NCI-H128 (cell line): ENCODE data around the gene MORC2.

Experiments used
- DNase-seq: peaks from one replicate; lab custom pipeline; 2025; ENCODE audit not compliant: unreplicated experiment; lab: John Stamatoyannopoulos, UW

MORC2 gene

DNA sequence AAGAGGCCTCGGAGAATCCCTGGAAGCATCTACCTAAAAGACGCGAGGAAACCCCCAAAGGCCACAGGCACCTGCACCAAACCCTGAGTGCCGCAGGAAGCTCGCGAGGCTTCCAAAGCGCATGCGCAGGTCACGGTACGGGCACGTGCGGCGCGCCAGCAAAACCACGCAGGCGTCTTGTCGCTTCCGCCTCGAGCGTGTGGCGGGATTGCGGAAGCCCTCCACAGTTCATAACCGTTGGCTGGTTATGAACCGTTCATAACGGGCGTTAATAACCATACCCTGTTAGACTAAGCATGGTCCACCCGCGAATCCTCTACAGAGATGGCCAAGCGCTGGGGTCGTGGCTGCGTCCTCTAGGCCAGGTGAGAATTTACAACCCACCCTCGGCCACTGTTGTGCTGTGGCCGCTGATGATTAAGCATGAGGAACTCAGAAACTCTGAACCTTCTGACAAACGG, 46.4 kb downstream of the MORC2 start:
- no peak for DNase-seq

DNA sequence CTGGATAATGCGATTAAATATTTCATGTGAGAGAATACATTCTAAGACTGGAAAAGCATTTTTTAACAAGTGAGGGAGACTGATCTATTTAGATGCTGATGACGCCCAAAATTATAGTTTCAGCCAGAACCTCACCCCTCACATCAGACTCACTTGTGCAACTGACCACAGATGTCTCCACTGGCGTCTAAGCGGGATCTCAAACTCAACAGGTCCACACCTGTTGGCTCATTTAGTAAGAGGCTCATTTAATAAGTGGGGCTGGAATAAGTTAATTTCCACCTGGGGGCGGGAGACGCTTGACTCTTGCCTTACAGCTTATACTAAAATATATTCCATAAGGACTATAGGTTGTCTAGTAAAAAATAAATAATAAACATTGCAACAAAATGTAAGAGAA, 47.5 kb downstream of the MORC2 start:
- no peak for DNase-seq

GRCh38 chr22:30920407-30920806, 48.2 kb downstream of the MORC2 start:
- DNase-seq: peak; percentile 8

DNA sequence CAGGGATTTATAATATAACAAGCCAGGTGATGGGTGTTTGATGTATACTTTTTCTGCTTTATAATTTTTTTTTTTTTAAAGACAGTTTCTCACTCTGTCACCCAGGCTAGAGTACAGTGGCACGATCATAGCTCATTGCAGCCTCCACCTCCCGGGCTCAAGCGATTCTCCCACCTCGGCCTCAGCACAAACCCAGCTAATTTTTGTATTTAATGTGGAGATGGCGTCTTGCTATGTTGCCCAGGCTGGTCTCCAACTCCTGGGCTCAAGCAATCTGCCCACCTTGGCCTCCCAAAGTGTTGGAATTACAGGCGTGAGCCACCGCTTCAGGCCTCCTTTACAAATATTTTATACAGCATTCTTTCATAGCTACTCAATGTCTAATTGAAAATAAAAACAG, 48.6 kb downstream of the MORC2 start:
- no peak for DNase-seq

DNA sequence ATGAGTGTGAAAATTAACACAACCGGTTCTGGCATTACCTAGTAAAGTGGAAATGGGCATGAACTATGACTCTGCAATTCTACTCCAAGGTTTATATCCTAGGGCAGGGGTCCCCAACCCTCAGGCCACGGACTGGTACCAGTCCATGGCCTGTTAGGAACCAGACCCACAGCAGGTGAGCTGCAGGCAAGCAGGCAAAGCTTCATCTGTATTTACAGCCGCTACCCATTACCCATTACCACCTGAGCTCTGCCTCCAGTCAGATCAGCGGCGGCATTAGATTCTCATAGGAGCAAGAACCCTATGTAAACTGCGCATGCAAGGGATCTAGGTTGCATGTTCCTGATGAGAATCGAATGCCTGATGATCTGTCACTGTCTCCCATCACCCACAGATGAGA, 49.8 kb downstream of the MORC2 start:
- DNase-seq: no peak

DNA sequence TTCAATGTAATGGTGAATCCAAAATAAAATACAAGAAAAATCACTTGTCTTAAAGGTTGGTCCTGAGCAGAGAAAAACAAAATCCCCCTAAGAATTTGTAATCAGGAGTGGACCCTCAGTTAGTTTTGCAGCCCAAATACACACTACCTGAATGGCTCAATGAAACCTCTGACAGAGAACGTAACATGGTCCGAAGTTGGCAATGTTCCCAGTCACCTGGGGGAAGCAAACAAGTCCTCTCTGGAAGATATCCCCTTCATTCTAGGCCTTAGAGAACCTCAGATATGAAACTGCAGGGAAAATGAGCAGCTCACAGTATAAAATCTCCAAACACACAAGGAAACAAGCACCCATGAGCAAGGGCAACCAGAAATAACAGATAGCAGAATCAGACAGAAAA, 58.2 kb downstream of the MORC2 start:
- DNase-seq: no peak

- DNase-seq: no peak
These were observed 59.3 kb downstream of the MORC2 start for GRCh38 chr22:30909306-30909705.

DNA sequence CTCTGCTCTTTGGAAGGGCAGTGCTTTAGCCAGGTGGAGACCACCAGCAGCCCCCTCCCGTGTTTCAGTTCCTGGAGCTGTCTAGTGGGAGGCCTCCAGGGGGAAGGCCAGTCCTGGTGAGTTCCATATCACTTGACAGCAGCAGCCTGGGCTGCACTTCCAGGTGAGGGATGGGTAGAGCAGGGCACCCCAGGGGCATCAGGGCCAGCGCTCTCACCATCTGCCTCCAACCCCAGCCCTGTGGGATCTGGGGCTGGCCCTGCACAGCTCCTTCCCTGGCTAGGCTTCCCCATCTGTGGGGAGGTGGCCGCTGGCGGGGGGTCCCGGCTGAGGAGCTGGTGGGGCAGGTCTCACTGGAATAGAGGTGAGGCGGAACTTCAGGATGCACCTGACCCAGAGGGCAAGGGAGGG, 60.5 kb downstream of the MORC2 start:
- DNase-seq: no peak

DNA sequence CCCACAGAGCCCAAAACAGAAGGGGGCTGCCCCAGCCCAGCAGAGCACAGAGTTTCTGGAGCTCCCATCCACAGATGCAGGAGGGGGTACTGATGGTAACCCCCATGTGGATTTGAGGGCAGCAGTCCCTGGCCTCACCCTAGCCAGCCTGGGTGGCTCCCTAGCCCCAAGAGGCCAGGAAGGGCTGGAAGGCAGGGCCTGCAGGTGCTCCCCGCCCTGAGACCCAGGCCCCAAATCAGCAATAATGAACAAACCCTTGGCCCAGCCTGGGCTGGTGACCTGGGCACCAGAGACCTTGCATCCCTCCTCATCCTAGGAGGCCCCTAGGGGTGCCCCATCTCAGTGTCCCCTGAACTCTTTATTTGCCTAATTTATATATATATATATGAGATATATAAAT, 61.6 kb downstream of the MORC2 start:
- DNase-seq: no peak

DNA sequence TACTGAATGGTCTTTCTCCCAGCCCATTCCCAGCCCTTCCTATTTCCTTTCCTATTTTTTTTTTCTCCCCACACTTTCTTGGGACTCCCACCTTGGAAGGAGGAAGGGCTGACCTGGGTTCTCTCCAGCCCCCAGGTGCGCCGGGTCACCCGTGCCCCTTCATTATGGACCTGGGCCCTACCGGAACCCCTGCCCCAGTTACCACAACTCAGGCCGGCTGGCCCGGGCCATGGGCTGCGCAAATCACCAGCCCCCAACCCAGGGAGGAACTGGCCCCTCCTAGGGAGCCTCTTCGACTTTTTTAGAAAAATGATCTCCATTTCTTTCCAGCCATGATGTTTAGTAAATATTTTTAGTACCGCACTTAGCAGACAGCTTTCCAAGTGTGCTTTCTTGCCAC, 62.2 kb downstream of the MORC2 start:
- no peak for DNase-seq

DNA sequence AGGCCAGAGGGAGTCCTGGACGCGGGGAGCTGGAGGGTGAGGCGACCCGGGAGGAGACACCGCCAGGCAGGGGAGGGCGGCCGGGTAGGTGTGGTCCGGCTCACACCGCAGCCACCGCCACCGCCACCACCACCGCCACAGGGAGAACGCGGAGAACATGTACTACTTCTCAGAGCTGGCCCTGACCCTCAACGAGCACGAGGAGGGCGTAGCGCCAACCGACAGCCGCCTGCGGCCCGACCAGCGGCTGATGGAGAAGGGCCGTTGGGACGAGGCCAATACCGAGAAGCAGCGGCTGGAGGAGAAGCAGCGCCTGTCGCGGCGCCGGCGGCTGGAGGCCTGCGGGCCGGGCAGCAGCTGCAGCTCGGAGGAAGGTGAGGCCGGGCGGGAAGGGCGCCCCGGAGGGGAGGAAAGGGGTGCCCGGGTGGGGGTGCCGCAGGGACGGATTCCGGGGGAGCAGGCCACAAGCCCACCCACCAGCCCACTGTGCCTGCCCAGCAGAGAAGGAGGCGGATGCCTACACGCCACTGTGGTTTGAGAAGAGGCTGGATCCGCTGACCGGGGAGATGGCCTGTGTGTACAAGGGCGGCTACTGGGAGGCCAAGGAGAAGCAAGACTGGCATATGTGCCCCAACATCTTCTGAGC, 62.8 kb downstream of the MORC2 start:
- no peak for DNase-seq

DNA sequence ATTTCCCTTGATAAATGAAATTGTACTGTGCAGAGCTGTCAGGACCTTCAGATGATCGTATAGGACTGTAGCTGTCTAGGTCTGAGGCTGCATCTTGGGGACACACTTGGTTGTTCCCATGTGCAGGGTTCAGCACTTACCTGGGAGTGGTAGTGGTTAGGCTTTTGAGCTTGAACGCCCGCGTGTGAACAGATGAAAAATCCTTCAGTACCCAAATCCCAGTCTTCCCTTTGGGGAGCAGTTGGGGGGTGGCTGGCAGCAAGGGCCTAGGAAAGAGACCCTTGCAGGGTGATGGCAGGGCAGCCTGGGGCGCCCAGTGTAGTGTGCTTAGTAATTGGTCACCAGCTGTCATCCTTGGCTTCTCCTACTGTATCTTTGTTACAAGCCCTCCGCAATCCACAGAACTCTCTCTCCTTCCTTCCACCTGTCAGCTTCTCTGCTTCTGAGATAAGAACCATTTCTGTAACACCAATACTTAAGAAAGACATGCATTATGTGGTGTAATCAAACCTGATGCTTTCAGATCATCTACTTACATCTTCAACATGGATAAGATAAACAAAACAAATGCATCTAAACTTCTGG, 64.6 kb downstream of the MORC2 start:
- no peak for DNase-seq

GRCh38 chr22:30902496-30903357, 65.8 kb downstream of the MORC2 start:
- no peak for DNase-seq

GRCh38 chr22:30894371-30894740, 74.2 kb downstream of the MORC2 start:
- no peak for DNase-seq

- no peak for DNase-seq
These were observed 74.9 kb downstream of the MORC2 start for GRCh38 chr22:30893434-30894370.

DNA sequence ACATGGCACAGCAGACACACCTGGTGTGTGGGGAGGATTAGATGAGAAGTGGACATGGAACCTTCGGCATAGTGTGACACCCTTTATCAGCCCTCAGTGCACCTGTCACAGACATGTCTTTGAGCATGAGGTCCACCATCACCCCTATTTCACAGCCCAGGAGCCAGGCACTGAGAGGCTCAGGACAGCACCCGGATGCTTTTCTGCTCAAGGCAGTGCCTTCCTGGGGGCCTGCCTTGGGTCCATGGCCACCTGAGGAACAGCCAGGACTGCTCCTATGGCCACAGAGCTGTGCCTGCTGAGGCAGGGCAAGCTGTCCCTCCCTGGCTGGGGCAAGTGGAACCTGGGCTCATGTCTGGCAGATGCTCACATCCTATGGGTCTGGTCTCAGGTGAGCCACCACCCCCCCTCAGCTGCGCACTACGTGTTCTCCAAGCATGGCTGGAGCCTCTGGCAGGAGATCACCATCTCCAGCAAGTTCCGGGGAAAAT, 75.8 kb downstream of the MORC2 start:
- no peak for DNase-seq

GRCh38 chr22:30892286-30892685, 76.3 kb downstream of the MORC2 start:
- DNase-seq: no peak

- DNase-seq: no peak
These were observed 76.8 kb downstream of the MORC2 start for GRCh38 chr22:30891781-30892180.

GRCh38 chr22:30891443-30891755, 77.2 kb downstream of the MORC2 start:
- no peak for DNase-seq

DNA sequence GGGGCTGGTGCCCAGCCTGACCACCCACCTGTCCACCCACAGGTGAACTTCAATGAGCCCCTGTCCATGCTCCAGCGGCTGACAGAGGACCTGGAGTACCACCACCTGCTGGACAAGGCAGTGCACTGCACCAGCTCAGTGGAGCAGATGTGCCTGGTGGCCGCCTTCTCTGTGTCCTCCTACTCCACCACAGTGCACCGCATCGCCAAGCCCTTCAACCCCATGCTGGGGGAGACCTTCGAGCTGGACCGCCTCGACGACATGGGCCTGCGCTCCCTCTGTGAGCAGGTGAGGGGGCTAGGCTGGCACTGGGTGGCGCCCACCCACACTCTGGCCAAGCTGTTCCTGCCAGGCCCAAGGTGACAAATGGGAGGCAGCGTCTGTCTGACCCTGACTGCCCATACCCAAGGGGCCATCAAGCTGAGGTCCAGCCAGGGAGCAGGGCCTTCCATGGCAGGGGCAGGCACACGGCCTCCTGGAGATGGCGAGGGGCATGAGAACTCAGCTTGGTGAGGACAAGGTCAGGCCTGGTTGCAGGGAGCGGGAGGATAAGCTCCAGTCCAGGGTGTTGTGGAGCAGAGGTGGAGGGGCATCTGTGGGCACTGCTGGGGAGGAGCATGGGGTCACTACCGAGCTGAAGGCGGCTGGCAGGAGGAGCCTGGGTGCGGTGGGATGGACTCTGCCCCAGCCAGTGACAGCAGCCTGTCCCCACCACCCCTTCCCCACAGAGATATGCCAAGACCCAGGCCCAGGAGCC, 77.7 kb downstream of the MORC2 start:
- no peak for DNase-seq
